ENCODE measurements around the gene KCNN3.
A peak's percentile ranks its signal among the peaks of the same experiment; 100 is the strongest.

KCNN3 gene

DNA sequence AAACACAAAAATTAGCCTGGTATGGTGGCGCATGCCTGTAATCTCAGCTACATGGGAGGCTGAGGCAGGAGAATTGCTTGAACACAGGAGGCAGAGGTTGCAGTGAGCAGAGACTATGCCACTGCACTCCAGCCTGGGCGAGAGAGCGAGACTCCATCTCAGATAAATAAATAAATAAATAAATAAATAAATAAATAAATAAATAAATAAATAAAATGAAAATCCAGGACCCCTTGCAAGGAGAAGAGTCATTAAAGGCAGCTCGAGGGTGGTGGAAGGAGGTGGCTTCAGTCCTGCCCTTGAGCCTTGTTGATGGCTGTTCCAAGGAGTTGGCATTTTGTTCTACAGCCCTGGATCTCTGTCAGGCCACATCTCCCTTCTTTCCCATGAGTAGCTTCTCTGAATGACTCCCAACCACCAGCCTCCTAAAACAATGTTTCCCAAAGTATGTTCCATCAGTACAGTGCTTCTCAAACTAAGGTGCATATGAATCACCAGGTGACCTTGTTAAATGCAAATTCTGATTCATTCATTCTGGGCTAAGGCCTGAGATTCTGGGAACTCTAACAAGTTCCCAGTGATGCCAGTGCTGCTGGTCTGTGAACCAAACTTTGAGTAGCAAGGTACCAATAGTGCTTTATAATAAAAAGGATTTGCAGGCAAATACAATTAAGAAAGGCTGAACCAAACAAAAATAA lies 99.0 kb downstream of the KCNN3 start:
- no peak for DNase-seq (ENCODE audit: low spot score)

DNA sequence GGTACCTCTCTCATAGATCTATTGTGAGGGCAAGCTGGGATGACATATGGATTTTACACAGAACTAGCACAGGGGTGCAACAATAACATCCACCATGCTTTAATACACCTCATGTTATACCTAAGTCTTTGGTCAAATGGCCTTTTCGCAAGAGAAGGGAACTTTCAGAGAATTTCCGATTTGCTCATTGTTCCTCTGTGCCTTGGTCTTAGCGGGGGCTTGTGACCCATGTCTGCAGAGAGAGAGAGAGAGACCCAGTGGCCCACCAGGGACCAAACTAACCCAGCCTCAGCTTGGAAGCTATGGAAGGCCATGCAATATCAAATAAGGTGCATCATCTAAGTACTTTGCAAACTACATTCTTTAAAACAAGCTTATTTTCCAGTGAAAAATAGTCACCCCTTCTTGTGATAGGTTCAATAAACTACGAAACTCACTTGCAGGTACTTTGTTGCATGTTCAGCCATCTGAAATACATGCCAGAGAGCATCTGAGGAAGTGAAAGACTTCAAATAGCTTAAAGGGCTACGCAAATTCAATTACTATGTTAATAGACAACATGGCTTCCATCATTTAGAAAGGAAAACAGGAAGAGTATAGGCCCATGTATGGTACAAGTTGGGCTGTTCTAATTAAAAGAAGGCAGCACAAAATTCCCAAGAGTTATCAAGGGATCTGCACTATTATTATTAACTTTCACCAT lies 100.7 kb downstream of the KCNN3 start:
- DNase-seq (ENCODE audit: low spot score), result no peak

DNA sequence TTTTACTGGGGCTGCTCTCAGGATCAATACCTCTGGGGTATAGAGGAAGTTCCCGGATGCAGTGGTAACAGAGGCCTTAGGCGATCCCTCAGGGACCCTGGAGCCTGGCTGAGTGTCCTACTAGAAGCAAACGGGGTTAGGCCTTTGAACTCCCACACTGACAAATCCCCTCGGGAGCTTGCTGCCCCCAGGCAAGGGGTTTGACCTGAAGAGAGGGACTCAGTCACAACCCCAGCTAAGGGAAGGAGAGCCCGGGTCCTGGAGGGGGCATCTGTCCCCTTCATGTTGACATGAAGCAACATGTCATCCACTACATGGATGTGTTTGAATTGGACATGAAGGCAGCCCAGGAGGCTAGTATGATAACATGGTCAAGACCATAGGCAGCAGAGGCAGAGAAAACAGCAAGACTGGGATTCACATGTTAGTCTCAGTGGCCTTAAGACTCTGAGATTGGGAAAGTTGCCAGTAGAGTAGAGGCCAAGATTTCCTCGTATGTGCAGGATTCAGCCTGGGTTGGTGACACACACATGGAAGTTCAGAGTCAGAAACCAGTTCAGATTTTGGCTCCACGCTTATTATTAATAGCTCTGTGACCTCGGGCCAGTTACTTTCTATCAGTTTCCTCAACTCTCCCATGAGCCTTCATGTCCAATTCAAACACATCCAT lies 101.5 kb downstream of the KCNN3 start:
- DNase-seq (ENCODE audit: low spot score), result no peak

DNA sequence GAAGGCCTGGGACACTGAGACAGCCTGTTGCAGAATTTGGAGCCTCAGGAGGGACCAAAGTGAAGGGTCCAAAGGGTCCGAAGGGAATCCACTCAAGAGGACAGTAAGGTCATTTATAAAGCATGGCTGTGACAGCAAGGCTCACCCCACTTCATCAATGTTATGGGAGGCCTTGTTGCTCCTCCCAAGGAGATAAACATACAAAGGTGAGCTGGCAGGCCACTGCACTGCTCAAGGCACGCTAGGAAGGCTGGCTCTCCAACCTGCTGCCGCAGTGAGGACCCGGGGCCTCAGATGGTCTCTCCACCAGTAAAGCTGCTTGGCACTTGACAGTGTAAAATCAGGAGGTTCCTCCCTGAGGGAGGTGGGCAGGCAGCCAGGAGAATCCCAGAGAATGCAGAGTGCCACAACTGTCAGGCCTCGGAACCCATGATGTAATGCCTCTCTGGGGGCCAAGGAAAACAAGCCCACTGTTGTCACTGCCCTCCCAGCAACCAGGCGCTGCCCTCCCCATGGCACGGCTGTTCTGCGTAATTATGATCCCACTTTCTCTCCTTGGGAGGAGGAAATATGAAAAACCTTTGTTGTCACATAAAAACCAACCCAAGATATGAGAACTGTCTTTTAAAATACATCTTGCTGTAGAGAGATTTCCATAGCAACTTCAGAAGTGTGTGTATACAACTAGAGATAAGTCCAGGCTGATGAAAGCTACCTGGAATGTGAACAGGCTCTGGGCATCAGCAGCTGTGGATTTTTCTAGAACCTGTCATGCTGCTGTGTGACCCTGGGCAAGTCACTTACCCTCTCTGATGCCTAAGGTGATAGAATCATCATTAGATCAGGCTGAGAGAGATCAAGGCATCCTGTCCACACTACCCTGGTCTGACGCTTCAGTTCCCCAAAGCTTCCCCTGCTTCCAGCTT lies 102.5 kb downstream of the KCNN3 start:
- peak; percentile 12 for DNase-seq (ENCODE audit: low spot score)

DNA sequence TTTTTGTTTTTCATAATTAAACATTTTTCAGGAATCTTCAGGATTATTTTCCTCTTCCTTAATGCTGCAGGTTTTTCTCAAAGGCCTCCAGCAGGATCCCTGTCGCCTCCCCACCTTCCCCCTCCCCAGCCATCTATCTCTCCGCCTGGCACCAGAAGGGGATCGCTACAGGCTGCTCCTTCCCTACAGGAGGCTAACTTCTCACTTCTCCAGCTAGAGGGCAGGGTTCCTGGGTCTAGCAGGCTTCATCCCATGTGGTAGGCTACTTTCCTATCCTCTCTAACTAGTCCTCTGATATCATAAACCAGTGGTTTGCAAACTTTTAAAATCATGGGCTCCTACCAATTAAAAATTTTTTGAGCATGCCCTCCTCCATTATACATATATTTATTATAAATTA lies 104.1 kb downstream of the KCNN3 start:
- DNase-seq (ENCODE audit: low spot score), result peak; percentile 31

DNA sequence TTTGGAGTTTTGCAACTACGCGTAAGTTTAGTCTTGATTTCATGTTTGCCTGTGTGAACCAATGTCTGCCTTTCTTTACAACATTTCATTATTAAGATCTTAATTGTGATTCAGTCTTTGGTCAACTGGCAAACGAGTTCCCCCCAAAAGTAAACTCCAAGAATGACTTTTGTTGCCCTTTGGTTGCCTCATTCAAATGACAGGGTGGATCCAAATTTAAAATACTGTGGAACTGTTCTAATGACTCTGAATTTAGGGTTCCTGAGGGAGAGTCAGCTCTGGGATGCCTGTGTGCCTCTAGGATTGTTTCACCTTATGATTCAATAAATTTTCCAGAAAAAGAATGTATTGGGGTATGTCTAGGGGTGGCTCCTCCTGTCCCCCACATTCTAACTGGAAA lies 105.3 kb downstream of the KCNN3 start:
- no peak for DNase-seq (ENCODE audit: low spot score)

DNA sequence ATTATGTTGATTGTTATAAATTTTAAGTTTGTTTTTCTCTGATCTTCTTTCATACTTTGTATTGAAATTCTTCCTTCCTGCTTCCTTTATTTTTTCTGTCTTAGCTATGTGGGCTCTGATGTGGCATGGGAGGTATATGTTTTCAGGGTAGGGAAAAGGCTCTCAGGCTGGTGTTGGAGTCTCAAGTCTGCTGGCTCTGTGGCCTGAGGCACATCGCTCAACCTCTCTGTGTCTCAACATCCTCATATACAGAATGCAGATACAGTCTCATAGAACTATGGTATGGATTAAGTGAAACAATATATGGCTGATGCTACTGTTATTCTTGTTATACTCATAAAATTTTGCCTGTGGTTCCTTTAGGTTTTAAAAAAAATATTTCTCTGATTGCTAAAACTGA lies 105.9 kb downstream of the KCNN3 start:
- DNase-seq (ENCODE audit: low spot score), result no peak

DNA sequence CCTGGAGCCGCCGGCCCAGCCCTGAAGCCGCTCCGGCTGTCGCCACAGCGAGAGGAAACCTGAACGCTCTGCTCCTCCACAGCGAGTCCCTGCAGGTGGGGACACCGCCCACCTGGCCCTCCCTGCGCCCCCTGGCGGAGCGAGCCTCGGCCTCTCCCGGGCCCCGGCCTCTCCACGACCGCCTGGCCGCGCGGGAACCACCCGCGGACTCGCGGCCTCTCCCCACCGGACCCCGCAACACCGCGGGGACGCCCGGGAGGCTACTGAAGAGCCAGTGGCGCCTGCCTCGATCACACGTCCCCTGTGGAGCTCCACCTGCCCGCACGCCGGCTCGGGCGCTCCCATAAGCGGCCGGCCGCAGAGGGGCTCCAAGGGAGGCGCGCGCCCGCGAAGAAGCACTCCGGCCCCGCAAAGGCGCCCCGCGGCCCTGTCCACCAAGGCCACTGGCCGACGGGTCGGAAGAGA lies 109.6 kb downstream of the KCNN3 start:
- DNase-seq (ENCODE audit: low spot score), result peak; percentile 42

DNA sequence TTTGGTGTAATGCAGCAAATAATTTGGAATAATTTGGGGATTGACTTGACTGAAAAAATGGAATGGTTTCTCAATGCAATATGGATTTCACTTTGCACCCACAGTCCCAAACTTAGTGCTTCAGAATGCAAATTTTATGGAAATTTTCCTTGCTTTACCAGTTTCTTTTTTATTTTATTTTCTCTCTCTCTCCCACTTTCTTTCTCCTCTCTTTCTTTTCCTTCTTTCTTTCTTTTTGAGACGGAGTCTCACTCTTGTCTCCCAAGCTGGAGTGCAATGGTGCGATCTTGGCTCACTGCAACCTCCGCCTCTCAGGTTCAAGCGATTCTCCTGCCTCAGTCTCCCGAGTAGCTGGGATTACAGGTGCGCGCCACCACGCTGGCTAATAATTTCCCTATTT lies 110.3 kb downstream of the KCNN3 start:
- DNase-seq (ENCODE audit: low spot score), result no peak

DNA sequence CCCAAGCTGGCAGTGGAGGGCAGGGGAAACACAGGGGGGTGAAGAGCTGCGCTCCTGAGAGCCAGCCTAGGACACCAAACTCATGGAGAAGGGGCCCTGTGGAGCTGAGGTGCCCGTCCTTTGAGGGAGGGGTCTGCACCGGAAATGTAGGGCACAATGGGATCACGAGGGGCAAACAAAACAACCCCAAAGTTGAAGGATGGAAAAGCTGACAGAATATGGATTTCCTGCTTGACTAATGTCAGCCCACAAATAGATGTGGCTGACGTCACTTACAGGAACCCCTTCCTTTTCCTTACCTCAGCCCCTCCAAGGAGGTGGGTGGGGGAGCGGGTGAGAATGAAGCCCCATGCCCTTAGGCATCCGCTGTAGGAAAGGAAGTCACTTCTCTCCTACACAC lies 110.9 kb downstream of the KCNN3 start:
- no peak for DNase-seq (ENCODE audit: low spot score)

DNA sequence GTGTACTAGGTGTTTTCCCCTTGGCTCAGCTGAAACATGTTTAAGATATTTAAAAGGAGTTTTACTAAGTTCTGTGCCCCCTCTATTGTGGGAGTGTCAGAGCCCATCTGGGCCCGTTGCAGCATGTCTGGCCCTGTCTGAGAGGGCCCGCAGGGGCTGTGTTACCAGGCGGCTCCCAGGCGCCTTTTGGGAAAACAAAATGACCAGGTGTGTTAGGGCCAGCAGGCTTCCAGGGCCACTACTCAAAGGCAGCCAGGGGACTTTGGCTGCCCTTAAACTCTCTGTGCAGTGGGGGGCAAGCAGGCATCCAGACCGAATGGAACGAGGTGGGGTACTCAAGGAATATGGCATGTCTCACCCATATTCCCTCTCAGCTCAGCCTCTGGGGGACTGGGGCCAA lies 111.7 kb downstream of the KCNN3 start:
- no peak for DNase-seq (ENCODE audit: low spot score)

DNA sequence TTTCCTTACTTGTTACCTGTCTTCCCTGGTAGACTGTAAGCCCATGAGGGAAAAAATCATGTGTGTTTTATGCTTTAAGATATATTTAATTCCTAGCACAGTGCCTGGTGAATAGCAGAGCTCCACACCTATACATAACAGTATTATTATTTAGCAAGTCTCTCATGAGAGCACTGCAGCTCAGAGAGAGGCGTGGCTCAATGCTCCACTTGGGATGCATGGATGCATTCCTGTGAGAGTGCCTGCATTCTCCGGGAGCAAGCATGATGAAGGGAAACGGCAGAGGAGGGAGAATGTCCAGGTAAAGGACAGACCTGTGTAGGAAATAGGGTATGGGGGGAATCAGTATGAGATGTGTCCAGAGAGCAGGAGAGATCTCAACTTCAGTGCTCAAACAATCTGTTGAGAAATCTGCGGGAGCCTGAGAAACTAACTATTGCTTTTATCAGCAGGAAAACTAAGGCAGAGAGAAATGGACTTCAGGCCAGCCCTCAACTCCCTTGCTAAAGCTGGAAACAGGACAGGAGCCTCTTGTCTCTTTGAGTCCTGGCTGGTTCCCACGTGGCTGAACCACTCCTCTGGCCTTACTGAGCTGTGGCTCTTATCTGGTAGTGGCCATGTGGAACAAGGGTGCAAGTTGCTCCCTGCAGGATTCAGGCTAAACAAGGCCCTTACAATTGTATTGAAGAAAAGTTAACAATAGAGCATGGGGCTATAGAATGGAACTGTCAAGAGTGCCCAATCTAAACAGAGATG lies 113.1 kb downstream of the KCNN3 start:
- DNase-seq (ENCODE audit: low spot score), result no peak

DNA sequence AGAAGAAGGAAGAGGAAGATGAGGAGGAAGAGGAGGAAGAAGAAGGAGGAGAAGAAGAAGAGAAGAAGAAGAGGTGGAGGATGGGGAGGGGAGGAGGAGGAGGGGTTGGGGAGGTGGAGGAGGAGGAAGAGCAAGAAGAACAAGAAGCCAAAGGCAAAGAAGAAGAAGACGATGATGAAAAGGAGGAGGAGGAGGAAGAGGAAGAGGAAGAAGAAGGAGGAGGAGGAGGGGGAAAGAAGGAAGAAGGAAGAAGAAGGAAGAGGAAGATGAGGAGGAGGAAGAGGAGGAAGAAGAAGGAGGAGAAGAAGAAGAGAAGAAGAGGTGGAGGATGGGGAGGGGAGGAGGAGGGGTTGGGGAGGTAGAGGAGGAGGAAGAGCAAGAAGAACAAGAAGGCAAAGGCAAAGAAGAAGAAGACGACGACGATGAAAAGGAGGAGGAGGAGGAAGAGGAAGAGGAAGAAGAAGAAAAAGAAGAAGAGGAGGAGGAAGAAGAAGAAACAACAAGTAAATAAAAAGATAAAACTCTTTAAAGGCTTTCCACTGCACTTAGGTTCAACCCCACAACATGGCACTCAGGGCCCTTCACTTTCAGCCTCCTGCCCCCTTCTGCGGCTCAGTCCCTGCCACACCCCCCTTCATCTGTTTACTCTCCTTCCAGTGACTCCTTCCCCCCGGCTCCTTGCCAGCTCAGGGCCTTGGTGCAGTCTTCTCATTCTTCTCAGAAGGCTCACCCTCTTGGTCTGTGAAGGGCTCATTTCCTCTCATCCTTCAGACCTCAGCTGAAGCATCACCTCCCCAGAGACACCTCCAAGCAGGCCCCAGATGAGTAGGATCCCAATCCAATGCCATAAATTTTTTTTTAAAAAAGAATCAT lies 114.0 kb downstream of the KCNN3 start:
- no peak for DNase-seq (ENCODE audit: low spot score)

DNA sequence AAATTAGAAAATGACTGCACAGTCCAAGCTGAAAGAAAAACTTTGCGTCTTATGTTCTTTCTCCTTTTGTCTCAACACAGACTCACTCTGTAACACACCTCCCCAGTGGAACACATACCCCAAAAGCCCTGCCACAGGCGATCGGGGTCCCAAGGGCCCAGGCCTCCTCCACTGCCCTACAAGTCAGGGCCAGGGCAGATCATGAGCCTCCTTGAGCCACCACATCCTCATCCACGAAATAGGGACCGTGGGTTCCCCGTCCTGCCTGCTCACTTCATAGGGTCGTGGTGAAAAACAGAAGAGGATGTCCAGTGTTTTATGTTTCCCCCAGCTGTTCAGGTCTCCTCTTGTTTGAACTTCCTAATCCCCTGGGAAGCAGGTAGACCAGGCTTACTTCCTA lies 116.7 kb downstream of the KCNN3 start:
- DNase-seq (ENCODE audit: low spot score), result no peak

DNA sequence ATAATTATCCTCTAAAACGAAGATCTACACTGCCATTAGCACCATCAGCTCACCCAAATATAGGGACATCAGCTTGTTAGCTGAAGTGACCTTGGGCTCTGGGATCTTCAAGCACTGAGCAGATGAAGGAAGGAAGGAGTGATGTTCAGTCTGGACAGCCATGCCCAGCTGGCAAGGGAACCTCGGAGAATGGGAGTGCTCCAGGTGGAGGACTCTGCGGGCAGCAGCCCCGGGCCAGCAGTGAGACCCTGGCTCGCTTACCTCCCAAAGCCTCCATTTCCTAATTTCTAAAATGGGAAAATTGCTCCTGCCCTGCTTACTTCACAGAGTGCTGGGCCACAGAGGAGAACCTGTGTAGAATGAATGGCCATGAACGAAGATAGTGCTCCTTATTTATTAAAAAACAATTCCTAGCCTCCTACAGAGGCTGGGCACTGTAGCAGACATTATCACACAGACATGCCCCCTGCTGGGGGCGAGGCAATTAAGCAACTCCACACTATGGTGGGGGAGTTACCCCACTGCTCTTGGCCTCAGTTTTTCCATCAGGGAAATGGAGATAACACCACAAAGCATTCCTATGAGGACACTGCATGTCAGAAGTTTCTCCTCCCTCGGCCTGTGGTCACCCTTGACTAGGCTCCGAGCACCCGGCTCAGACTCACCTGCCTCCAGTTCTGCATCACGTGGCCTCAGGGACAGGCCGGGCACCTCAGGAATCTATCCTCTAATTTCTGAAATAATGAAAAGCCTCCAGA lies 117.6 kb downstream of the KCNN3 start:
- no peak for DNase-seq (ENCODE audit: low spot score)

DNA sequence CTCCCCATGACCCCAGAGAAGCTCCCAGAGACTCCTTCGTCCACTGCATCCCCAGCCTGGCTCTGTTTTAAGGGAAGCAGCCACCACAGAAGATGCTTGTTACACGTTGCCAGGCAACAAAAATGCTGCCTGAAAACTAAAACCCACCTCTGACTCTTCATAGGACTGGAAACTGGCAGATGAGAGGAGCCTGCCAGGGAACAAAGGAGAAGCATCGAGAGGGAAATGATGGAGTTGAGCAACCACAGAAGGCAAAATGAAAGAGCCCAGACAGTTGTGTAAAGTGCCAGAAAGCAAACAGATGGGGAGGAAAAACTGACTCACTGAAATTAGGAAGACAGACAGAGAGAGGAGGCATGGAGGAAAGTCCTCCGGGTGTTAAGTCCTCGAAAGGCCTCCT lies 118.4 kb downstream of the KCNN3 start:
- DNase-seq (ENCODE audit: low spot score), result peak; percentile 14

DNA sequence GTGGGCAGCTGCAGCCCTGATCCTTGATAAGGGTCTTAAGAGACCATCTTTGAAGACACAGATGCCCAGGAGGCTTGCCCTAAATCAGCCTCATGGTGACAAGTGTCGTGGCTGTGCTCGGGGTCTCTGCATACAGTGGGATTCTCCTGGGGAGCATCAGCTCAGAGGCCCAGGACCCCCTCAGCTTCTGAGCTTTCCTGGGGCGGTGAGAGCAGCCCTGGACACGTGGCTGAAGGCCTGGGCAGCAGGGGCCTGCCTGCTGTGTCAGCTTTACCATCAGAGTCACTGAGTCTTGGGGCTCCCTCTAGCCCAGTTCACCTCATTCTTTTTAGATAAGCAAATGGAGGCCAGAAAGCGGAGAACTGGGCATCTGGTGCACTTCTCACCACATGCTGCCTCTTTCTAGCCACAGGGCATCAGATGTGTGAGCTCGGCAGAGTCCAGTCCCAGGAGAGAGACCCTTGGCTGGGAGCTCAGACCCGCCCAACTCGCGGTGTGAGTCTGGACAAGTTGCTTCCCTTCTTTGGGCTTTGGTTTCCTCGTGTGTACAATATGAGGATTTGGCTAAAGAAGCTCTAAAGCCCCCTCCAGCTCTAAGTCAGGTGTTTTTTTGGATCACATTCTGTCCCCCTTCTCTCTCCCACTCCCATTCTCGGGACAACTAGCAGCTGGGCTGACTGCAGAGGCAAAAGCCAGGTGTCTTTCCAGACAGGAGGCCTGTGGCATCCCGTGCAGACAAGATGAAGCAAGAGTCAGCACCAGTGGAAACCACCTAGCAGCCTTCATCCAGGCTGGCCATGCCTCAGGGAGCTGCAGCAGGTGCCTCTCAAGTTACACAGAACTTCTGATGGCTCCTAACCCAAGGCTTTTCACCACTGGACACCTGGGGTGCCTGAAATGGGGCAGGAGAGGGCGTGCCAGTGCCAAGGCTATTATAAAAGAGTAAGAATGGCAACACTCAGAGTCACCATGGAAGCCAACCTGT lies 119.1 kb downstream of the KCNN3 start:
- DNase-seq (ENCODE audit: low spot score), result no peak

DNA sequence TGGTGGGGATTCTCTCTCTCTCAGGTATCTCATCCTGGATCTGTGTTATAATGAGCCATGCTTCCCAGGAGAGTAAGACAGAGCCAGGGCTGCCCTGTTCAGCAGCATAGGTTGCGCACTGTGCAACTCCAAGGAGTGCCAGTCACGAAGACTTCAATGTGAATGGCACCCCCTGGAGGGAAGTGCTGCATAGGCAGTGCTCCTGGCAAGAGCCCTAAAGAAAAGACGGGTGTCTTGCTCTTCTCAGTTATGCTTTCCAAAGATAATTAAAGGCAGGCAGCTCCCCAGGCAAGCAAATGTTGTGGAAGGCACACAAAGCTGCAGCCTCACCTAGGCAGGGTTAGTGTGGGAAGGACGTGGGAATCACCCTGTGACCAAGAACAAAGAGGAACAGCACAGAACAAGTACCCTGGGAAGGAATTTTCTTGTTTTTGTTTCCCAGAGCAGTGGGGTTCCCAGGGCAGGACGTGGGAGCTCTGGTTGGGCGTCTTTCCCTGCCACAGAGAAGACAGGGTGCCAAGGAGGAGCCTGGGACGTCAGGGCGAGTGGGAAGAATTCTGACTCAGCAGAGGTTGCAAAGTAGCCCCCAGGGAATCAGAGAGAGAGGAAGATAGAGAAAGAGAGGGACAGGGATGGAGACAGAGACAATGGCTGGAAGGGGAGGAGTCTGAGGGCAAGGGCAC lies 120.9 kb downstream of the KCNN3 start:
- DNase-seq (ENCODE audit: low spot score), result peak; percentile 23
